ENCODE measurements around the gene CYP17A1. TPM values are rescaled to one million over a fixed set of nuclear protein-coding genes. Genes with fewer than 3 reads are reported as not detected.

The CYP17A1 gene
- total and polyA plus RNA-seq, 2 donors from 2014 or later = 3.3 to 11.6 TPM

GRCh38 chr10:102814873-102815661 lies 22.1 kb downstream of the CYP17A1 start:
- FAIRE-seq (no peak), DNase-seq (peak in 3 of 5 donors; percentile 32 to 91 (median 45))
- Histone ChIP-seq H3K4me3 (ENCODE audit: low read length in 3 of 3) (peak overlapping the region in 1 of 3 donors; percentile 17), H3K4me1 (ENCODE audit: control insufficient read depth in 2 of 3, insufficient read depth in 2 of 3, low read depth in 1 of 3, low read length in 3 of 3) (peaks cover 0 to 22% (median 14%) of the 10 kb centered on the region in 3 donors), H3K9ac (ENCODE audit: low read length in 3 of 3) (peak overlapping the region in 1 of 3 donors; percentile 75), H3K27me3 (ENCODE audit: control insufficient read depth, insufficient read depth, low read length) (no peaks in the 10 kb centered on the region), H3K36me3 (ENCODE audit: control insufficient read depth in 2 of 3, insufficient read depth in 3 of 3, low read length in 3 of 3) (peaks cover 2 to 33% (median 21%) of the 10 kb centered on the region in 3 donors), H3K9me3 (ENCODE audit: control insufficient read depth in 2 of 3, insufficient read depth in 1 of 3, low read length in 3 of 3) (no peaks in the 10 kb centered on the region), H3K27ac (ENCODE audit: low read depth in 2 of 2, low read length in 2 of 2) (peak overlapping the region; percentile 87 to 92)
- intact Hi-C loops (cut with DNase I) = no loop called here
- TF ChIP-seq CTCF (IDR thresholded peaks at IDR 0.05; ENCODE audit: borderline replicate concordance, extremely low read depth, insufficient read depth) = no peak

- Histone ChIP-seq H3K36me3 (ENCODE audit: control insufficient read depth in 2 of 3, insufficient read depth in 3 of 3, low read length in 3 of 3) (peaks cover 2 to 37% (median 21%) of the 10 kb centered on the region in 3 donors), H3K4me1 (ENCODE audit: control insufficient read depth in 2 of 3, insufficient read depth in 2 of 3, low read depth in 1 of 3, low read length in 3 of 3) (peaks cover 0 to 22% (median 14%) of the 10 kb centered on the region in 3 donors), H3K9me3 (ENCODE audit: control insufficient read depth in 2 of 3, insufficient read depth in 1 of 3, low read length in 3 of 3) (no peaks in the 10 kb centered on the region), H3K4me3 (ENCODE audit: low read length in 3 of 3) (no peak overlapping the region), H3K9ac (ENCODE audit: low read length in 3 of 3) (no peak overlapping the region), H3K27ac (ENCODE audit: low read depth in 2 of 2, low read length in 2 of 2) (peak overlapping the region in 1 of 2 donors; percentile 72), H3K27me3 (ENCODE audit: control insufficient read depth, insufficient read depth, low read length) (no peaks in the 10 kb centered on the region)
- intact Hi-C loops (cut with DNase I) = no loop called here
- FAIRE-seq (no peak), DNase-seq (peak in 4 of 5 donors; percentile 19 to 84 (median 46))
- TF ChIP-seq CTCF (IDR thresholded peaks at IDR 0.05; ENCODE audit: borderline replicate concordance, extremely low read depth, insufficient read depth) = no peak
Measured at GRCh38 chr10:102814453-102814871, 22.8 kb downstream of the CYP17A1 start.

- peak in 4 of 5 donors; percentile 38 to 79 (median 60) for DNase-seq
- H3K27me3 ChIP-seq (ENCODE audit: control insufficient read depth, insufficient read depth, low read length) = no peaks in the 10 kb centered on the region
- H3K27ac ChIP-seq (ENCODE audit: low read depth in 2 of 2, low read length in 2 of 2) = peak overlapping the region; percentile 14 to 72
- intact Hi-C loops (cut with DNase I) = no loop called here
- no peak for TF ChIP-seq CTCF (IDR thresholded peaks at IDR 0.05; ENCODE audit: borderline replicate concordance, extremely low read depth, insufficient read depth)
- H3K36me3 ChIP-seq (ENCODE audit: control insufficient read depth in 2 of 3, insufficient read depth in 3 of 3, low read length in 3 of 3) = peaks cover 2 to 37% (median 21%) of the 10 kb centered on the region in 3 donors
- no peak overlapping the region for H3K4me3 ChIP-seq (ENCODE audit: low read length in 3 of 3)
- no peak for FAIRE-seq
- H3K9me3 ChIP-seq (ENCODE audit: control insufficient read depth in 2 of 3, insufficient read depth in 1 of 3, low read length in 3 of 3) = no peaks in the 10 kb centered on the region
- H3K9ac ChIP-seq (ENCODE audit: low read length in 3 of 3) = peak overlapping the region in 1 of 3 donors; percentile 8
- peaks cover 0 to 22% (median 13%) of the 10 kb centered on the region in 3 donors for H3K4me1 ChIP-seq (ENCODE audit: control insufficient read depth in 2 of 3, insufficient read depth in 2 of 3, low read depth in 1 of 3, low read length in 3 of 3)
Measured at GRCh38 chr10:102813734-102814452, 23.3 kb downstream of the CYP17A1 start.
